Adrenal gland (tissue), 12 donors: ENCODE results near the gene BCL6. TPM values are rescaled to one million over a fixed set of nuclear protein-coding genes. Genes with fewer than 3 reads are reported as not detected.

Experiments used
- DNase-seq, 7 donors: peaks; one replicate each; pipeline ENCODE4 v3.0.0-alpha.2; 2019 to 2020
- H3K27ac ChIP-seq, 5 donors: fragments of 200-600 bp; sonication (generic) in 4 of 5; 1 replicate in 3 of 5; 2 replicates in 2 of 5; pipeline versions ENCODE4 v1.5.1 to v1.8.0; 2016 to 2020; ENCODE audit warnings: mild to moderate bottlenecking in 1 of 5
- H3K27me3 ChIP-seq: fragments of 200-600 bp; 2 replicates; pipeline ENCODE4 v1.8.0; 2021
- H3K36me3 ChIP-seq, 2 donors: fragments of 200-600 bp; replicated peaks in 1 of 2; 1 replicate in 1 of 2; 2 replicates in 1 of 2; pipeline versions ENCODE4 v1.5.1 to v1.8.0; 2018 to 2022
- H3K4me1 ChIP-seq, 2 donors: fragments of 200-600 bp; replicated peaks in 1 of 2; 1 replicate in 1 of 2; 2 replicates in 1 of 2; pipeline versions ENCODE4 v1.5.1 to v1.8.0; 2018 to 2021
- H3K4me3 ChIP-seq, 4 donors: fragments of 200-600 bp; sonication (generic) in 3 of 4; one replicate each; pipeline ENCODE4 v1.5.1; 2016 to 2018
- H3K9me3 ChIP-seq, 3 donors: fragments of 200-600 bp; sonication (generic) in 1 of 3; replicated peaks in 1 of 3; 1 replicate in 2 of 3; 2 replicates in 1 of 3; pipeline versions ENCODE4 v1.5.1 to v1.8.0; 2016 to 2021
- POLR2A ChIP-seq, 2 donors: fragments of 450-650 bp; IDR thresholded peaks; one replicate each; pipeline ENCODE4 v1.6.1; 2017; ENCODE audit warnings: antibody characterized with exemption in 2 of 2, mild to moderate bottlenecking in 2 of 2, moderate library complexity in 1 of 2
- WGBS, 4 donors: extraction: QIAGEN DNeasy Blood & Tissue Kit in 2 of 4; methylation state at CpG; one replicate each; pipeline versions ENCODE4 v1.1.5 to v1.1.7; 2013 to 2017; 5-methylcytosine and 5-hydroxymethylcytosine counted together
- intact Hi-C, 2 donors: fragments of 100-400 bp; cut with DNase I; formaldehyde crosslinking; loops; one replicate each; pipeline versions ENCODE4 v1.14.1 to v1.15.0; 2022 to 2023
- polyA plus RNA-seq, 3 donors: library from polyadenylated mRNA; stranded (reverse); fragments of 200-250 nt in 2 of 3; fragments of 350-450 nt in 1 of 3; fragmentation: Illumina TruSeq in 1 of 3; extraction: RNeasy Lipid Tissue Mini Kit (QIAGEN cat#74804) in 1 of 3; gene quantifications; one replicate each; pipeline ENCODE4 v1.2.3, GENCODE V29; 2013 to 2014
- total RNA-seq, 9 donors: library from RNA; depleted of rRNA in 4 of 9; stranded (reverse); fragments of >200 nt in 4 of 9; fragments of 120-200 nt in 1 of 9; fragmentation: NEBNext Ultra II Directional in 1 of 9; extraction: Animal tissue kit (Norgen Biotek cat#: 25700) in 1 of 9; gene quantifications; one replicate each; pipeline versions ENCODE4 v1.1.0 to v1.2.4, GENCODE V29; 2013 to 2023
- TF ChIP-seq, protein P1 (sequence below), 6 experiments: fragments of 450-650 bp in 4 of 6; fragments of 200-600 bp in 2 of 6; sonication (generic) in 1 of 6; IDR thresholded peaks; 1 replicate in 5 of 6; 2 replicates in 1 of 6; pipeline versions ENCODE4 v1.5.1 to v1.8.0; 2016 to 2021; ENCODE audit warnings: antibody characterized with exemption in 6 of 6, mild to moderate bottlenecking in 2 of 6, moderate library complexity in 1 of 6
- donor health status: healthy with polysubstance abuse.
- donor health status: Bipolar disorder and iron deficiency.
- donor health status: DM: yes; HTN: yes; CAD: no.
- donor health status: DM: no; HTN: no; CAD: no.
- donor health status: DM: no; HTN: no; CAD: no.
- donor health status: DM: yes; HTN: yes; CAD: no.

Gene BCL6
- total and polyA plus RNA-seq, 12 donors: 9.5 to 131 (median 79.8) TPM

DNA sequence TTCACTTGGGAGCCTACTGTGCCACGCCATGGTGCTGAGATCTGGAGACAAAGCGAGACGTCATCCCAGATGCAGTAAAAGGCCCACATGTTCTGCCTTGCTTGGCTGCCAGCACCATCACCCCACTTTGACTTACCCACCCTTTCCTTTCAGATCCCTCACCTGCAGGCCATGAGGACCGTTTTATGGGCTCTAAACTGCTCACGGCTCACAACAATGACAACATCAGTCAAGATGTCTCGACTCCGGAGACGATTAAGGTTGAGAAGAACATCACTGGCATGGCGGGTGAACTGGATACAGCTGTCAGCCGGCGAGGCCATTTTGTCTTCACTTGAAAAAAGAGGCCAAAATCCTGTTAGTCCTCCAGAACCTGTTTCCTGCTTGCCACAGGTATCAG is 11.9 kb downstream of the BCL6 start:
- intact Hi-C loops: loop anchor here in 1 of 2 donors (10.0 kb wide), 1 partner anchor 1411 kb away; no protein-coding TSS in a partner anchor
- no peak for TF ChIP-seq POLR2A (IDR thresholded peaks at IDR 0.05)
- TF ChIP-seq, protein P1, sequence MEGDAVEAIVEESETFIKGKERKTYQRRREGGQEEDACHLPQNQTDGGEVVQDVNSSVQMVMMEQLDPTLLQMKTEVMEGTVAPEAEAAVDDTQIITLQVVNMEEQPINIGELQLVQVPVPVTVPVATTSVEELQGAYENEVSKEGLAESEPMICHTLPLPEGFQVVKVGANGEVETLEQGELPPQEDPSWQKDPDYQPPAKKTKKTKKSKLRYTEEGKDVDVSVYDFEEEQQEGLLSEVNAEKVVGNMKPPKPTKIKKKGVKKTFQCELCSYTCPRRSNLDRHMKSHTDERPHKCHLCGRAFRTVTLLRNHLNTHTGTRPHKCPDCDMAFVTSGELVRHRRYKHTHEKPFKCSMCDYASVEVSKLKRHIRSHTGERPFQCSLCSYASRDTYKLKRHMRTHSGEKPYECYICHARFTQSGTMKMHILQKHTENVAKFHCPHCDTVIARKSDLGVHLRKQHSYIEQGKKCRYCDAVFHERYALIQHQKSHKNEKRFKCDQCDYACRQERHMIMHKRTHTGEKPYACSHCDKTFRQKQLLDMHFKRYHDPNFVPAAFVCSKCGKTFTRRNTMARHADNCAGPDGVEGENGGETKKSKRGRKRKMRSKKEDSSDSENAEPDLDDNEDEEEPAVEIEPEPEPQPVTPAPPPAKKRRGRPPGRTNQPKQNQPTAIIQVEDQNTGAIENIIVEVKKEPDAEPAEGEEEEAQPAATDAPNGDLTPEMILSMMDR (IDR thresholded peaks at IDR 0.05): no peak
- DNase-seq: no peak
- Histone ChIP-seq H3K4me1 (peaks cover 25 to 27% of the 10 kb centered on the region in 2 donors), H3K36me3 (peaks cover 0 to 66% of the 10 kb centered on the region in 2 donors), H3K27me3 (no peaks in the 10 kb centered on the region), H3K27ac (no peak overlapping the region), H3K4me3 (no peak overlapping the region), H3K9me3 (no peaks in the 10 kb centered on the region)
- 95 to 98% (median 97%) methylated on average over 11 of the region's 11 CpGs for WGBS, 4 donors

DNA sequence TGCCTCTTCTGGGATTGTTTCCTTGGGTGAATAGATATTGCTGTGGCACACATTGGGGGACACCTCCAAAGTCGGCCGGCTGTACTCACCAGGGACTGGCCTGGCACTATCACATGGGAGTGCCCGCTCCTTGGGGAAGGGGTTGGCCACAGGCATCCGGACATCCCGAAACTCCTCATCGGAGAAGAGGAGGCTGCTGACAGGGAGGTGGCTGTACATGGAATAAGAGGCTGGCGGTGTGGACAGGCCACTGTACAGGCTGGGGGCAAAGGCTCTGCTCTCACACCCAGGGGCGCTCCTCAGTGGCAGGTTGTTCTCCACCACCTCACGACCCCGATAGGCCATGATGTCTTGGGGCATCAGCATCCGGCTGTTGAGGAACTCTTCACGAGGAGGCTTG is 15.7 kb downstream of the BCL6 start:
- 93 to 95% (median 93%) methylated on average over 6 to 12 of the region's 12 CpGs for WGBS, 4 donors
- Histone ChIP-seq H3K36me3 (peaks cover 0 to 100% of the 10 kb centered on the region in 2 donors), H3K27me3 (no peaks in the 10 kb centered on the region), H3K27ac (no peak overlapping the region), H3K4me1 (peaks cover 0 to 1% of the 10 kb centered on the region in 2 donors), H3K4me3 (no peak overlapping the region), H3K9me3 (no peaks in the 10 kb centered on the region)
- no peak for DNase-seq
- intact Hi-C loops: no loop called here
- TF ChIP-seq POLR2A (IDR thresholded peaks at IDR 0.05): no peak
- TF ChIP-seq, protein P1 (IDR thresholded peaks at IDR 0.05): no peak

DNA sequence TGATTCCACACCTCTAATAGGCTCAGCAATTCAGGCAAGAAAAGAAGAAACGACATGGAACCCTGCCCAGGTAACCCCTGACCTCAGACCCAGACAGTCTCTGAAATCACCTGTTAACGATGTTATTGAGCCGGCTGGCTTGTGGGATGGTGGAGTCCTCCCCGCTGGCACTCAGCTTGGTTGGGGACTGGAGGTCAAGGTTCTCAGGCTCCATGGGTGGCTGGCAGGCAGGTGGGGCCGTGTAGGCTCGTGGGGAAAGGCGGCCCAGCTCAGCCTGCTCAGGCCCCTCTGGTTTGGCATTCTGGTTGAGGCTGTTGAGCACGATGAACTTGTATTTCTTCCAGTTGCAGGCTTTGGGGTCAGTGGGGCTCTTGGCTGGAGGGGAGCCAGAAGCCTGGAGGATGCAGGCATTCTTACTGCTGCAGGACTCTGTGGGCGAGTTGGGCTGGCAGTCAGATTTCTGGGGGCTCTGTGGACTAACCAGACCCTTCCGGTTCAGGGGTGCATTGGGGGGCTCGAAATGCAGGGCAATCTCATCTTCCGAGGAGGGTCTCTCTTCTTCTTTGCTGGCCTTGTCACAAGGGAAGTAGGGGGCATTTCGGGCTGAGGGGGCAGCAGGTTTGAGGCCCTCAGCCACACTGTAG is 16.2 kb downstream of the BCL6 start:
- H3K4me3 ChIP-seq: no peak overlapping the region
- H3K27ac ChIP-seq: no peak overlapping the region
- H3K27me3 ChIP-seq: no peaks in the 10 kb centered on the region
- DNase-seq: no peak
- 78 to 88% (median 82%) methylated on average over 8 to 13 of the region's 13 CpGs for WGBS, 4 donors
- no peak for TF ChIP-seq POLR2A (IDR thresholded peaks at IDR 0.05)
- TF ChIP-seq, protein P1 (IDR thresholded peaks at IDR 0.05): no peak
- intact Hi-C loops: no loop called here
- no peaks in the 10 kb centered on the region for H3K4me1 ChIP-seq
- H3K9me3 ChIP-seq: no peaks in the 10 kb centered on the region
- H3K36me3 ChIP-seq: peaks cover 0 to 100% of the 10 kb centered on the region in 2 donors

DNA sequence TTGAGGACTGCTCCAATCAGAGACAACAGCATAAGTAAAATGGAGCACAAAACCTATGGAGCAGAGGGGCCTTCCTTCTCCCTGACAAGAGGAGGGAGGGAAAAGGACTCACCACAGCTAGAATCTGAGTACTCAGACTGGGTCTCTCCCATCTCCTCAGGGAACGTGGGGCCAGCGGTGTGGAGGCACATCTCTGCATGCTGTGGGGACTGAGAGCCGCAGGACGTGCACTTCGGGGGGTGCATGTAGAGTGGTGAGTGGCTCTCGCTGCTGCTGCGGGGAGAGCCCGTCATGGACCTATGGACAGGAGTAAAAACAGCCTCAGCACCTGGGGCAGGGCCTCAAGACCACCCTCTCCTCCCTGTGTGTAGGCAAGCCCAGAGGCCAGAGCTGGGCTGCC is 17.0 kb downstream of the BCL6 start:
- Histone ChIP-seq H3K27me3 (no peaks in the 10 kb centered on the region), H3K9me3 (no peaks in the 10 kb centered on the region), H3K4me3 (no peak overlapping the region), H3K36me3 (peaks cover 0 to 100% of the 10 kb centered on the region in 2 donors), H3K4me1 (no peaks in the 10 kb centered on the region), H3K27ac (no peak overlapping the region)
- no peak for DNase-seq
- intact Hi-C loops: no loop called here
- no peak for TF ChIP-seq POLR2A (IDR thresholded peaks at IDR 0.05)
- TF ChIP-seq, protein P1 (IDR thresholded peaks at IDR 0.05): no peak
- 94 to 98% (median 96%) methylated on average over 5 to 8 of the region's 8 CpGs for WGBS, 4 donors
